Natural killer cell treated with Interleukin-12 subunit alpha and Interleukin-12 subunit beta and Interleukin-15 and Interleukin-18, amount 100 ng/mL, for 72 hours (primary cell): ENCODE measurements around the gene NSD2. TPM values are rescaled to one million over a fixed set of nuclear protein-coding genes. Genes with fewer than 3 reads are reported as not detected.
A peak's percentile ranks its signal among the peaks of the same experiment; 100 is the strongest.
"Not testable (repeated sequence)": the region's sequence is repeated elsewhere in the genome, so short reads cannot be mapped to it uniquely, and the experiment has no call there.

Experiments used
- ATAC-seq, 2 donors: fragments of 150-1000 bp; cut with Tn5 transposase in 1 of 2; sonication (Bioruptor Pico), chemical (Tn5 transposase) in 1 of 2; 2 replicates each; pipeline ENCODE4 v1.10.0; 2021
- DNase-seq: peaks from one replicate; pipeline ENCODE4 v3.0.0; 2022; ENCODE audit warnings: low spot score
- H3K27ac Mint-ChIP-seq, 2 donors: 1 replicate in 1 of 2; 2 replicates in 1 of 2; pipeline ENCODE4 v1.8.0; 2022; ENCODE audit warnings: mixed read lengths in 2 of 2, mild to moderate bottlenecking in 1 of 2, moderate library complexity in 1 of 2
- H3K27me3 Mint-ChIP-seq, 2 donors: 1 replicate in 1 of 2; 2 replicates in 1 of 2; pipeline ENCODE4 v1.8.0; 2022; ENCODE audit warnings: mixed read lengths in 2 of 2
- H3K36me3 Mint-ChIP-seq: one replicate; pipeline ENCODE4 v1.8.0; 2022; ENCODE audit warnings: mixed read lengths
- H3K4me1 Mint-ChIP-seq, 2 donors: 1 replicate in 1 of 2; 2 replicates in 1 of 2; pipeline ENCODE4 v1.8.0; 2022; ENCODE audit warnings: low read depth in 2 of 2, mixed read lengths in 2 of 2, mild to moderate bottlenecking in 1 of 2
- H3K4me3 Mint-ChIP-seq: one replicate; pipeline ENCODE4 v1.8.0; 2022; ENCODE audit warnings: mixed read lengths
- H3K9me3 Mint-ChIP-seq: 2 replicates; pipeline ENCODE4 v1.8.0; 2022; ENCODE audit warnings: mixed read lengths
- total RNA-seq, 2 donors: library from RNA; stranded (reverse); gene quantifications; one replicate each; pipeline ENCODE4 v1.2.3, GENCODE V29; 2022

NSD2 gene
- total RNA-seq, 2 donors from 2014 or later: 127 to 375 TPM

GRCh38 chr4:2006956-2007653 lies 135.9 kb downstream of the NSD2 start:
- DNase-seq: no peak
- H3K9me3 Mint-ChIP-seq: no peaks in the 10 kb centered on the region
- H3K27me3 Mint-ChIP-seq: peaks cover 3 to 7% of the 10 kb centered on the region in 2 donors
- H3K4me1 Mint-ChIP-seq: peaks cover 42 to 45% of the 10 kb centered on the region in 2 donors
- H3K4me3 Mint-ChIP-seq: peak overlapping the region; percentile 91
- ATAC-seq: no peak
- H3K36me3 Mint-ChIP-seq: peaks cover 7% of the 10 kb centered on the region
- H3K27ac Mint-ChIP-seq: peak overlapping the region; percentile 50 to 91

- Mint-ChIP-seq H3K4me1 (peaks cover 34 to 36% of the 10 kb centered on the region in 2 donors), H3K36me3 (peaks cover 2% of the 10 kb centered on the region), H3K27ac (peak overlapping the region; percentile 81 to 91), H3K4me3 (peak overlapping the region; percentile 91), H3K27me3 (peaks cover 3 to 7% of the 10 kb centered on the region in 2 donors), H3K9me3 (no peaks in the 10 kb centered on the region)
- DNase-seq (no peak), ATAC-seq (no peak)
Measured at GRCh38 chr4:2007804-2008670, 136.8 kb downstream of the NSD2 start.

GRCh38 chr4:2008671-2008920 lies 137.4 kb downstream of the NSD2 start:
- Mint-ChIP-seq H3K9me3 (no peaks in the 10 kb centered on the region), H3K4me3 (peak overlapping the region; percentile 91), H3K27ac (peak overlapping the region; percentile 81 to 91), H3K36me3 (no peaks in the 10 kb centered on the region), H3K27me3 (peaks cover 3 to 7% of the 10 kb centered on the region in 2 donors), H3K4me1 (peaks cover 30 to 33% of the 10 kb centered on the region in 2 donors)
- ATAC-seq: no peak
- no peak for DNase-seq

- Mint-ChIP-seq H3K4me3 (peak within 1 kb of the TSS; percentile 91), H3K27ac (peak within 1 kb of the TSS; percentile 81 to 91), H3K27me3 (peaks cover 6 to 8% of the 10 kb centered on the region in 2 donors), H3K9me3 (no peaks in the 10 kb centered on the region), H3K36me3 (no peaks in the 10 kb centered on the region), H3K4me1 (peaks cover 30 to 33% of the 10 kb centered on the region in 2 donors)
- peak; percentile 93 for DNase-seq
- ATAC-seq: peak; percentile 91 to 94
Measured at GRCh38 chr4:2008921-2009650, 137.9 kb downstream of the NSD2 start, which contains the start of gene NELFA. NELFA (minus strand) TSS chr4:2008974; CDS start chr4:2008959, 15 bp downstream.

GRCh38 chr4:2009651-2010233 lies 138.5 kb downstream of the NSD2 start:
- H3K36me3 Mint-ChIP-seq: no peaks in the 10 kb centered on the region
- peaks cover 10 to 15% of the 10 kb centered on the region in 2 donors for H3K27me3 Mint-ChIP-seq
- H3K9me3 Mint-ChIP-seq: no peaks in the 10 kb centered on the region
- DNase-seq (peak; percentile 78), ATAC-seq (peak; percentile 55 to 73)
- peak overlapping the region; percentile 76 to 90 for H3K27ac Mint-ChIP-seq
- H3K4me3 Mint-ChIP-seq: peak overlapping the region; percentile 91
- H3K4me1 Mint-ChIP-seq: peaks cover 30 to 33% of the 10 kb centered on the region in 2 donors

- Mint-ChIP-seq H3K27ac (no peak overlapping the region), H3K27me3 (peaks cover 13 to 19% of the 10 kb centered on the region in 2 donors), H3K4me1 (peaks cover 21 to 24% of the 10 kb centered on the region in 2 donors), H3K4me3 (no peak overlapping the region), H3K9me3 (no peaks in the 10 kb centered on the region), H3K36me3 (no peaks in the 10 kb centered on the region)
- DNase-seq: no peak
- no peak for ATAC-seq
Measured at GRCh38 chr4:2011583-2011982, 140.4 kb downstream of the NSD2 start.

- no peak for DNase-seq
- Mint-ChIP-seq H3K27me3 (peaks cover 23 to 25% of the 10 kb centered on the region in 2 donors), H3K4me3 (no peak overlapping the region), H3K36me3 (no peaks in the 10 kb centered on the region), H3K4me1 (peaks cover 7 to 9% of the 10 kb centered on the region in 2 donors), H3K9me3 (no peaks in the 10 kb centered on the region), H3K27ac (no peak overlapping the region)
- ATAC-seq: no peak
Measured at GRCh38 chr4:2015008-2015407, 143.8 kb downstream of the NSD2 start.

- not testable (repeated sequence) for ATAC-seq, H3K4me1 Mint-ChIP-seq, H3K9me3 Mint-ChIP-seq, H3K4me3 Mint-ChIP-seq, H3K27ac Mint-ChIP-seq, DNase-seq, H3K36me3 Mint-ChIP-seq
- peaks cover 52 to 57% of the 10 kb centered on the region in 2 donors for H3K27me3 Mint-ChIP-seq
Measured at GRCh38 chr4:2021358-2022018, 150.3 kb downstream of the NSD2 start.

GRCh38 chr4:2024683-2025082 lies 153.5 kb downstream of the NSD2 start:
- Mint-ChIP-seq H3K9me3 (no peaks in the 10 kb centered on the region), H3K27ac (no peak overlapping the region), H3K36me3 (no peaks in the 10 kb centered on the region), H3K4me3 (no peak overlapping the region), H3K27me3 (peaks cover 63 to 81% of the 10 kb centered on the region in 2 donors), H3K4me1 (peaks cover 4 to 5% of the 10 kb centered on the region in 2 donors)
- ATAC-seq (no peak), DNase-seq (no peak)

GRCh38 chr4:2025817-2026216 lies 154.6 kb downstream of the NSD2 start:
- Mint-ChIP-seq H3K4me1 (peaks cover 4 to 5% of the 10 kb centered on the region in 2 donors), H3K27me3 (peaks cover 61 to 79% of the 10 kb centered on the region in 2 donors), H3K27ac (no peak overlapping the region), H3K36me3 (no peaks in the 10 kb centered on the region), H3K9me3 (no peaks in the 10 kb centered on the region), H3K4me3 (no peak overlapping the region)
- ATAC-seq (no peak), DNase-seq (no peak)

- ATAC-seq, H3K27ac Mint-ChIP-seq, DNase-seq, H3K4me3 Mint-ChIP-seq, H3K36me3 Mint-ChIP-seq, H3K4me1 Mint-ChIP-seq, H3K9me3 Mint-ChIP-seq: not testable (repeated sequence)
- peaks cover 55 to 72% of the 10 kb centered on the region in 2 donors for H3K27me3 Mint-ChIP-seq
Measured at GRCh38 chr4:2027120-2027519, 155.9 kb downstream of the NSD2 start.

- H3K9me3 Mint-ChIP-seq, H3K36me3 Mint-ChIP-seq, ATAC-seq, H3K4me1 Mint-ChIP-seq, H3K4me3 Mint-ChIP-seq, DNase-seq, H3K27ac Mint-ChIP-seq: not testable (repeated sequence)
- H3K27me3 Mint-ChIP-seq: peaks cover 47 to 60% of the 10 kb centered on the region in 2 donors
Measured at GRCh38 chr4:2031161-2031560, 160.0 kb downstream of the NSD2 start.
